Loucy (cell line): ENCODE measurements around the gene TWF1.
A peak's percentile ranks its signal among the peaks of the same experiment; 100 is the strongest.
"Not testable (repeated sequence)": the region's sequence is repeated elsewhere in the genome, so short reads cannot be mapped to it uniquely, and the experiment has no call there.

Experiments used
- H2AFZ ChIP-seq: fragments of 200-600 bp; sonication (generic); 2 replicates; pipeline ENCODE4 v1.6.0; 2016; ENCODE audit warnings: antibody characterized with exemption, mild to moderate bottlenecking, low read length, moderate library complexity
- H3F3A ChIP-seq: fragments of 200-600 bp; 2 replicates; pipeline ENCODE4 v1.6.0; 2016; ENCODE audit warnings: antibody characterized with exemption, low read depth, mild to moderate bottlenecking
- H3K27me3 ChIP-seq: fragments of 200-600 bp; sonication (generic); 2 replicates; pipeline ENCODE4 v1.6.1; 2014; ENCODE audit warnings: low read length, mild to moderate bottlenecking; ENCODE audit not compliant: insufficient read depth, poor library complexity, severe bottlenecking
- H3K36me3 ChIP-seq: fragments of 200-600 bp; sonication (generic); 2 replicates; pipeline ENCODE4 v1.6.1; 2016; ENCODE audit warnings: low read length; ENCODE audit not compliant: insufficient read depth
- H3K4me1 ChIP-seq: fragments of 200-600 bp; sonication (generic); 2 replicates; pipeline ENCODE4 v1.5.1; 2014; ENCODE audit warnings: low read length, mild to moderate bottlenecking; ENCODE audit not compliant: insufficient read depth, poor library complexity, severe bottlenecking
- H3K4me2 ChIP-seq: fragments of 200-600 bp; sonication (generic); 2 replicates; pipeline ENCODE4 v1.6.0; 2014; ENCODE audit warnings: antibody characterized with exemption, low read length, low read depth, mild to moderate bottlenecking; ENCODE audit not compliant: poor library complexity, severe bottlenecking
- H3K4me3 ChIP-seq: fragments of 200-600 bp; sonication (generic); 2 replicates; pipeline ENCODE4 v1.5.1; 2014; ENCODE audit warnings: low read length, mild to moderate bottlenecking, mixed read lengths; ENCODE audit not compliant: poor library complexity, severe bottlenecking
- H3K79me2 ChIP-seq: fragments of 200-600 bp; sonication (generic); 2 replicates; pipeline ENCODE4 v1.6.1; 2014; ENCODE audit warnings: low read length; ENCODE audit not compliant: insufficient read depth
- H3K9ac ChIP-seq: fragments of 200-600 bp; sonication (generic); 2 replicates; pipeline ENCODE4 v1.6.0; 2014; ENCODE audit warnings: mild to moderate bottlenecking, low read depth, low read length, moderate library complexity; ENCODE audit not compliant: poor library complexity, severe bottlenecking
- H3K9me2 ChIP-seq: fragments of 200-600 bp; sonication (generic); replicated peaks from 2 replicates; pipeline ENCODE4 v1.6.1; 2016; ENCODE audit warnings: low read depth, low read length, mixed read lengths
- H3K9me3 ChIP-seq: fragments of 200-600 bp; sonication (generic); 2 replicates; pipeline ENCODE4 v1.6.1; 2014; ENCODE audit warnings: mild to moderate bottlenecking, antibody characterized with exemption, low read length, low read depth; ENCODE audit not compliant: insufficient read depth
- H4K20me1 ChIP-seq: fragments of 200-600 bp; sonication (generic); 2 replicates; pipeline ENCODE4 v1.6.0; 2014; ENCODE audit warnings: antibody characterized with exemption, low read length, mild to moderate bottlenecking; ENCODE audit not compliant: insufficient read depth, poor library complexity, severe bottlenecking
- CTCF ChIP-seq: fragments of 200-600 bp; sonication (generic); conservative IDR thresholded peaks from 2 replicates; pipeline ENCODE4 v1.5.1; 2014; ENCODE audit warnings: mild to moderate bottlenecking, antibody characterized with exemption, low read length
- EZH2phosphoT487 ChIP-seq: fragments of 200-600 bp; IDR thresholded peaks from 2 replicates; pipeline ENCODE4 v1.6.1; 2018; ENCODE audit warnings: antibody characterized with exemption, mild to moderate bottlenecking, moderate library complexity, borderline replicate concordance

Gene TWF1

DNA sequence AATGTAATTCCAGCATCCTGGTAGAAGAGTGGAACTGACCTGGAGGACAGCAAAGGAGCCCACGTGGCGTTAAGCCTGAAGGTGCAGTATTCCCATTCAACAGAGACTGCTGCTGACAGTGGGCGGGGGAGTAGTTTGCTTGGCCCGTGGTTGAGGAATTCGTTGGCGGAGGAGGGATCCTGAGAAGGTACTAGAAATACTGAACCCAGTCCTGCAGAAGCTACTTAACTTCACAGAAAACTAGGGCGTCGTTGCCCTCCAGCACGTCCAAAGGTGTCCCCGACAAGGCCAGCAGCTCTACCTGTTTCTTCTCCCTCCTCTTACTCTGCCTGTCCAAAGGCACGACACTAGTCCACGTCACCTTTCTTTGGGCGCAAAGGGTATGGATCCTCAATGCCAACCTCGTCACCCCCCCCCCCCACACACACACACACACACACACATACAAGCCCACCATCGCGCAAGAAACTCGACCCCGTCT lies 47.8 kb downstream of the TWF1 start:
- TF ChIP-seq CTCF (no peak), EZH2phosphoT487 (no peak)

DNA sequence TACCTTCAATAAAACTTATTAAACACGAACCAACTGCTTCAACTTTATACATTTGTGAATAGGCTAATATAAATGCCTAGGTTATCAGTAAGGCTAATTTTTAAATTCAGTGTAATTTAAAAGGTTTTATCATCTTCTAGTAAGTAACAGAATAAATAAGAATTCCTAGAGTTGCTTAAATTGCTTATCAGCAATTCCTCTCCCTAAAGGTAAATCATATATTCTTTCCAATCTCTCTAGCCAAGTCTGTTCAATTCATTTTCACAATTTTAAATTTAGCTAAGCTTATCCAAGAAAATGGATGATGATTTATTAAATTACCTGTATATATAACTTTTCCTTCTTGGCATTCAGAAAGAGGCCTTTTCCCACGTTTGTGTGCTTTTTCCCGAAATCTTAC lies 52.1 kb downstream of the TWF1 start:
- TF ChIP-seq CTCF, result no peak
- no peak for TF ChIP-seq EZH2phosphoT487
- Histone ChIP-seq H3K27me3 (no peaks in the 10 kb centered on the region), H3K36me3 (no peaks in the 10 kb centered on the region), H3K9me2 (no peaks in the 10 kb centered on the region), H3K4me3 (peak overlapping the region; percentile 50), H3K4me1 (peaks cover 41% of the 10 kb centered on the region), H3K9me3 (peaks cover 6% of the 10 kb centered on the region; the same call in 1 of the 2 replicates), H3K9ac (no peak overlapping the region), H3K79me2 (peaks cover 23% of the 10 kb centered on the region), H3F3A (peaks cover 3% of the 10 kb centered on the region; the same call in 1 of the 2 replicates), H4K20me1 (no peaks in the 10 kb centered on the region), H2AFZ (no peak overlapping the region), H3K4me2 (peak overlapping the region; percentile 57)

More for the DNA sequence above, 47.8 kb downstream of the TWF1 start:
- no peaks in the 10 kb centered on the region for H3K9me2 ChIP-seq
- peaks cover 56% of the 10 kb centered on the region for H3K79me2 ChIP-seq
- H3K36me3 ChIP-seq, result no peaks in the 10 kb centered on the region
- peak overlapping the region; percentile 78 for H3K9ac ChIP-seq
- H3K4me1 ChIP-seq, result peaks cover 64% of the 10 kb centered on the region
- H3K4me3 ChIP-seq, result peak overlapping the region; percentile 97
- H3K9me3 ChIP-seq, result no peaks in the 10 kb centered on the region
- no peaks in the 10 kb centered on the region for H3F3A ChIP-seq
- H2AFZ ChIP-seq, result peak overlapping the region; percentile 82
- peak overlapping the region; percentile 98 for H3K4me2 ChIP-seq
- H3K27me3 ChIP-seq, result no peaks in the 10 kb centered on the region
- peaks cover 28% of the 10 kb centered on the region for H4K20me1 ChIP-seq

GRCh38 chr12:43751360-43751759 lies 54.8 kb downstream of the TWF1 start:
- H3K9me2 ChIP-seq, H3K4me3 ChIP-seq, H3K27me3 ChIP-seq, H3K4me2 ChIP-seq, H2AFZ ChIP-seq, H3F3A ChIP-seq, H4K20me1 ChIP-seq, H3K36me3 ChIP-seq, H3K79me2 ChIP-seq, H3K9ac ChIP-seq, H3K9me3 ChIP-seq: not testable (repeated sequence)
- peaks cover 28% of the 10 kb centered on the region for H3K4me1 ChIP-seq

- no peak overlapping the region for H3K4me3 ChIP-seq
- no peak overlapping the region for H3K4me2 ChIP-seq
- peaks cover 3% of the 10 kb centered on the region; the same call in 1 of the 2 replicates for H3F3A ChIP-seq
- H3K9me3 ChIP-seq, result peaks cover 6% of the 10 kb centered on the region; the same call in 1 of the 2 replicates
- no peak for TF ChIP-seq EZH2phosphoT487
- no peak for TF ChIP-seq CTCF
- H3K79me2 ChIP-seq, result no peaks in the 10 kb centered on the region
- H3K9ac ChIP-seq, result no peak overlapping the region
- no peaks in the 10 kb centered on the region for H3K27me3 ChIP-seq
- H4K20me1 ChIP-seq, result no peaks in the 10 kb centered on the region
- H2AFZ ChIP-seq, result no peak overlapping the region
- no peaks in the 10 kb centered on the region for H3K9me2 ChIP-seq
- H3K36me3 ChIP-seq, result no peaks in the 10 kb centered on the region
- H3K4me1 ChIP-seq, result peaks cover 25% of the 10 kb centered on the region
Observed at GRCh38 chr12:43750814-43751213, 55.3 kb downstream of the TWF1 start.
